ENCODE results near the gene ERGIC1.

The ERGIC1 gene

DNA sequence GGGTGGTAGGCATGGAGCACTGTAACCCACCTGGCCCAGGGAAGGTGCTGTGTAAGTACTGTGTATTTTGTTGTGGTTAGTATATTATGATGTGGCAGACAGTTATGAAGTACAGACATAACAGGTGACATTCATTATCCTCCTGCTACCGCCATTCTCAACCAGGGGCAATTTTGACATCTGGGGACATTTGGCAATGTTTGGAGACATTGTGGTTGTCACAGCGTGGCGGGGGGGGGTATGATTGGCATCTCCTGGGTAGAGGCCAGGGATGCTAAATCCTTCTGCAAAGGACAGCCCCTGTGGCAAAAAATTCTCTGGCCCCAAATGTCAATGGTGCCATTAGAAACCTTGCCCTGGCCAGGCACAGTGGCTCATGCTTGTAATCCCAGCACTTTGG, 115.4 kb downstream of the ERGIC1 start:
- DNase-seq (ENCODE audit: low spot score) = no peak

- no peak for DNase-seq (ENCODE audit: low spot score)
These were observed 116.3 kb downstream of the ERGIC1 start for GRCh38 chr5:172950176-172950965.

- no peak for DNase-seq (ENCODE audit: low spot score)
These were observed 117.5 kb downstream of the ERGIC1 start for GRCh38 chr5:172951371-172952033.

- DNase-seq (ENCODE audit: low spot score) = no peak
These were observed 118.0 kb downstream of the ERGIC1 start for GRCh38 chr5:172952034-172952511.

DNA sequence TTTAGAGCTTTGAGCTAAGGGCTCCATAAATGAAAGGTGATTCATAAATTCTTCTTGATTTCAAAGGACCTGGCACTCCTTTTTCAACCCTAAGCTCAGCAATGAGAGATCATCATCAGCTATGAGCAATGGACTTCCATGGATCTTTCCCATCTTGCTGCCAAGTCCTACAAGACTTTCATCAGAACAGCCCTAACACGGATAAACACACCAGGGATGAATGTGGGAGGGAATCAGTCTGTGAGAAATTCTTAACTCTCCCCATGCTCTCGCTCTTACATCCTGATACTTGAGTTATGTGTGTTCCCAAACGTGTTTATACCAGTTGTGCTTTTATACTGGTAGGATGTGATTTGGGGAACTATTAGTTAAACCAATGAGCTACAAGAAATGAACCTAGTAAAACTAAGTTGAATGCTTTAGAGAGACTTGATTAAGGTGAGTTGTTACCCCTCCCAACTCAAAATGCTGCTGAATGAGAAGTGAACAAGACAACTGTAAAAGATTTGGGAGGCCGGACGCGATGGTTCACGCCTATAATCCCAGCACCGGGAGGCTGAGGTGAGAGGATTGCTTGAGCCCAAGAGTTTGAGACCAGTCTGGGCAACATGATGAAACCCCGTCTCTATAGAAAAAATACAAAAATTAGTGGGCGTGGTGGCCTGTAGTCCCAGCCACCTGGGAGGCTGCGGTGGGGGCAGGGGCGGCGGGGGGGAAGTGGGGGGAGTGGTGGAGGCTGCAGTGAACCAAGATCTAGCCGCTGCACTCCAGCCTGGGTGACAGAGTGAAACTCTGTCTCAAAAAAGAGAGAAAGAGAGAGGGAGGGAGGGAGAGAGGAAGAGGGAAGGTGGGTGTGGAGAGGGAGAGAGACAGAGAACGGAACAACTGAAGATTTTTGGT, 120.0 kb downstream of the ERGIC1 start:
- peak; percentile 68 for DNase-seq (ENCODE audit: low spot score)

- no peak for DNase-seq (ENCODE audit: low spot score)
These were observed 120.7 kb downstream of the ERGIC1 start for GRCh38 chr5:172954751-172955159.

GRCh38 chr5:172956228-172956627, 122.2 kb downstream of the ERGIC1 start:
- DNase-seq (ENCODE audit: low spot score) = no peak

- no peak for DNase-seq (ENCODE audit: low spot score)
These were observed 122.9 kb downstream of the ERGIC1 start for GRCh38 chr5:172956936-172957335.

GRCh38 chr5:172957458-172957857, 123.4 kb downstream of the ERGIC1 start:
- DNase-seq (ENCODE audit: low spot score) = no peak

GRCh38 chr5:172958331-172959046, 124.4 kb downstream of the ERGIC1 start:
- peak; percentile 74 for DNase-seq (ENCODE audit: low spot score)

- DNase-seq (ENCODE audit: low spot score) = no peak
These were observed 126.1 kb downstream of the ERGIC1 start for GRCh38 chr5:172959824-172960799.

DNA sequence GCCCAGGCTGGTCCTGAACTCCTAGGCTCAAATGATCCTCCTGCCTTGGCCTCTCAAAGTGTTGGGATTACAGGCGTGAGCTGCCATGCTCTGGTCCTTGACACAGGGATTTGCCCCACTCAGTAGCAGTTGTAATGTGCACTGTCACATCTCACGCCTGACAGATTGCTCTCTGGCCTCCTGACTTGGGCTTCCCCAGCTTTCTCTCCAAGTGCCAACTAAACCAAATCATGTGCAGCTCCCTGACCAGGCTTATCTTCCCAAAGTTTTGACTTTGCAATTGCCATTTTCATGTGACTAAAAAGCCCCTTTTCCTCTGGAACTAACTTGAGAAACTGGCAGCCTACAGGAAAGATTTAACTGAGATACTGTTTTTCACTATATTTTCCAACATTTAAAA, 135.9 kb downstream of the ERGIC1 start:
- DNase-seq (ENCODE audit: low spot score) = no peak

DNA sequence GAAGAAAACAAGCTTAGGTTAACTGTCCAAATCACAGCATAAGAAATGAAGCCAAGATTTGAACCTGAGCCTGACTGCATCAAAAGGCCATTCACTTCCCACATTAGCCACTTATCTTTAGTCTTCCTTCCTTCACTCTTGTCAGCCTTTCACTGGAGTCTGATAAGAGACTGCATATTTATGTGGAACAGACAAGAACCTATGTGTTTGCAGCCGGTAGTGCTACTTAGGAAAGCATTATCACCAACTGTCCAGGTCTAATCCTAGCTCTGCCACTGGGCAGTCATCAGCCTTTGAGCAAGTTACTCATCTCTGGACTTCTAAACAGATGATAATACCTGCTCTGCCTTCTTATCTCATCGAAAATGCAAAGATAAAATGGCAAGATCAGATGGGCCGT, 137.4 kb downstream of the ERGIC1 start:
- no peak for DNase-seq (ENCODE audit: low spot score)

GRCh38 chr5:172972552-172972951, 138.5 kb downstream of the ERGIC1 start:
- DNase-seq (ENCODE audit: low spot score) = peak; percentile 48

DNA sequence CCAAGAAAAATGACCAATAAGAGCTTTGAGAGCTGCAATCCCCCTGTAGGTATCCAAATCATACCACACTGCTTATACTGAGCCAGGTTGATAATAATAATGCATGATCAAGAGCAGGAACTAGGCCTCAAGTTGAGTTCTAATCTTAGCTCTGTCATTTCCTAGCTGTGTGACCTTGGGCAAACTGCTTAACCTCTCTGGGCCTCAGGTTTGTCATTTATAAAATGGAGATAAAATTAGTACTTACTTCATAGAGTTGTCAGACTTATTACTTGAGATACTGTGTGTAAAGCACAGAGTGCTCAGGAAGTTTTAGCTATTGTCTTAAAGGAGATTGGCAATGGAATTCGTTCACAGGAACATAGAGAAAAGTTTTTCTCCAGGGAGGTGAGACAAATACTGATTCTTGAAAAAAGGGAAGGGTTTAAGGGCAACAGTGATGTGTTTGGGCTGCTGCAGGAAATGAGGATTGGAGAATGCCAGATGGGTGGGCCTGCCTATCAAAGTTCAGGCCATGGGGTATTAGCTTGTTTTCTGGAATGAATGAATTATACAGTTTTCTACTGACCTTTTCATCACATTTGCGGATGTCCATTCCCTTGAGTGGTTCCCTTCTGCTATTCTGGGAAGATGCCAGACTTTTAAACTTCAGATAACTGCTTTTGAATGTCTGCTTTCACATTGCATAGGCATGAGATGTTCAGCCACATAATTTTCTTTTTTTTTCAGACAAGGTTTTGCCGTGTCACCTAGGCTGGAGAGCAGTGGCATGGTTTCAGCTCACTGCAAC, 139.3 kb downstream of the ERGIC1 start:
- peak; percentile 33 for DNase-seq (ENCODE audit: low spot score)

GRCh38 chr5:172973931-172974330, 139.9 kb downstream of the ERGIC1 start:
- DNase-seq (ENCODE audit: low spot score) = no peak

GRCh38 chr5:172975289-172975688, 141.2 kb downstream of the ERGIC1 start:
- DNase-seq (ENCODE audit: low spot score) = no peak

- DNase-seq (ENCODE audit: low spot score) = no peak
These were observed 145.7 kb downstream of the ERGIC1 start for GRCh38 chr5:172979778-172980177.

DNA sequence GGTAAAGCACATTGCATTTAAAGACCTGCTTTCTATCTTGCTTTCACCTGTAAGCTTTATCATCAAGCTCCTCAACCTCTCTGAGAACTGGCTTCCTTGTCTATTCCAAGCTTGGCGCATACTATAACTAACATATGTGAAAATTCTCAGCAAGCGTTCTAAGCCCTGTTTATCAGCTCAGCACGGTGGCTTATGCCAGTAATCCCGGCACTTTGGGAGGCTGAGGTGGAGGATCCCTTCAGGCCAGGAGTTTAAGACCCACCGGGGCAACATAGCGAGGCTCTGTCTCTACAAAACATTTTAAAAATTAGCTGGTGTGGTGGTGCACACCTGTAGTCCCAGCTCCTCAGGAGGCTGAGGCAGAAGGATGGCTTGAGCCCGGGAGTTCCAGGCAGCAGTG, 147.9 kb downstream of the ERGIC1 start:
- DNase-seq (ENCODE audit: low spot score) = no peak
